GM19397 (cell line): ENCODE measurements around the gene CDC42EP4.

Experiments
- ATAC-seq: cut with Tn5 transposase; IDR thresholded peaks from one replicate; pipeline ENCODE4 v1.9.1; 2021; ENCODE audit warnings: mild to moderate bottlenecking, moderate library complexity; ENCODE audit not compliant: unreplicated experiment

The CDC42EP4 gene

GRCh38 chr17:73304438-73304837 is 7.4 kb downstream of the CDC42EP4 start:
- ATAC-seq = no peak

DNA sequence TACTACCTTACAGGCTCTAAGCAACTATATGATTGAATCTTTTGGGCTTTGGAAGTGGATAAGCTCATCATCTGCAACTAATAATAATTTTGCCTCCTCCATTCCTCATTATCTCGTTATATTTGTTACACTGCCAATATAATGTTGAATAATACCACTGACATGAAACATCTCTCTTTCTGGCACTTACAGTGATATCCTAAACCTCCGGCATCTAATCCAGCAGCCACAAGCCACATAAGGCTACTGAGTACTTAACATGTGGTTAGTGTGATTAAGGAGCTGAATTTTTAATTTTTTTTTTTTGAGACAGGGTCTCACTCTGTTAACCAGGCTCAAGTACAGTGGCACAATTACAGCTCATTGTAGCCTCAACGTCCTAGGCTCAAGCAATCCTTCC is 9.6 kb downstream of the CDC42EP4 start:
- no peak for ATAC-seq

- no peak for ATAC-seq
Observed at GRCh38 chr17:73301369-73301768, 10.4 kb downstream of the CDC42EP4 start.

- ATAC-seq = no peak
Observed at GRCh38 chr17:73300392-73300791, 11.4 kb downstream of the CDC42EP4 start.

DNA sequence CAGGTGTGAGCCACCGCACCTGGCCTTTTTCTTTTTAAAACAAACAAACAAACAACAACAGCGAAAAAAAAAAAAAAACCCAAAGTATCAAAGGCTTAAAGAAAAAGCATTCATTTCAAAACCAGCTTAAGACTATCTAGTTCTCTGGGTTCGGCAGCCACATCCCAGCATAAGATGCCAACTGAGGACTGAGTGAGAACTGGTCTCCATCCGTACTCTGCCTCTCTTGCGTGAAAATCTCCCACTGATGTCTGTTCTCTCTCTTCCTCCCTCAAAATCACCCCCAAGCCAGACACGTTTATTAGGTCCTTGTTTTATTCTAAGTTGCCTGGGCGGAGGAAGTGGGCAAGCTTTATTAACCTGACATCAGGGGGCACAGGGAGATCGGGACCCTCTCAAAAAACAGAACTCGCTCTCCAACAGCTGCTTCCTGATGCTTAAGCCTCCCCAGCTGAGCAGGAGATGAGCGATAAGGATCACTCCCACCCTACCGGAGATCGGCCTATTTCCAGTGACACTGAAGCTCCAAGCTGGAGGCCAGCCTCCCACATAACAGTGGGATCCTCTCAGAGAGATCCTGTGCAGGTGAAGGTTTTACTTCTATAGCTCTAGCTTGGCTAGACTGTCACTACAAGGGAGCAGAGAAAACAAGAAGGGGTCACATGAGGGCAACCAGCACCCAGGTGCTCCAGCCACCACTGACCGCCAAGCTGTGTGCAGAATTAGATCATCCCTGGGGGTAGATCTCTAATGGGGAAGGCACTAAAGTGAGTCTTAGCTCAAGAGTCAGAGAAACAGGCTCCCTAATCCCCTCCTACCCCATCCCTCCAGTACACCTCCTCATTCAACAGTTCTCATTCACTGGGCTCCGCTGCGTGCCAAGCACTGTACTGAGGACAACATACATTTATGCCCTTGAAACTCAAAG is 13.6 kb downstream of the CDC42EP4 start:
- no peak for ATAC-seq

DNA sequence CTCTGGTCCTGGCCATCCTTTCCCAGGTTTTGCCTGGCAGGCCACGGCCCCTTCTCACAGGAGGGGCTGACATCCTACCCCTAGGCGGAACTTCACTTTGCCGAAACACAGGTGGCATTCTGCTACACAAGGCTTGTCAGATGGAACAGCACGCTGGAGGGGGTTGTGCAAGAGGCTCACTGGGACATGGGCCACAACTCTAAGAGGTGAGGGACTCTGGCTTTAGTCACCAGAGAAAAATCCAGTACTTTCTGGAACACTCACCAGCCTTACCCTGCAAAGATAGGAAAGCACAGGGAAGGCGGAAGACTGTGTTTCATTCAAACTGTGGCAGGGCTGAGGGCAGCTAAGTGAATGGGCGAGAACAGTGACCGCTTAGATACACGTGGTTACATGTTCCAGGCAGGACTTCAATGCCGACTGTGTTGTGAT is 18.3 kb downstream of the CDC42EP4 start:
- ATAC-seq = no peak

DNA sequence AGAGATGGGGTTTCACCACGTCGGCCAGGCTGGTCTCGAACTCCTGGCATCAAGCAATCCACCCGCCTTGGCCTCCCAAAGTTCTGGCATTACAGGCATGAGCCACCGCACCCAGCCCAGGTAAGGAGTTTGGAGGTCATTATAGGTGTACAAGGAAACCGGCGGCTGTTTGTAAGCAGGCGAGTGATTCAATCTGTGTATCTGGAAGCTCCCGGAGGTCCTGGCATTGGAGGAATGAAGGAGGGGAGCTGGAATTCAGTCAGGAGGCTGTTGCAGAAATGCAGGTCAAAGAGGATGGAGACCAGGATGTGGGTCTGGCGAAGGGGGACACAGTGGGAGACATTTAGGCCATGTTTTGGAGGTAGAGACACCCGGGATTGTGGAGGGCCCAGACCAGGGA is 18.8 kb downstream of the CDC42EP4 start:
- ATAC-seq = no peak

- ATAC-seq = no peak
Observed at GRCh38 chr17:73292031-73292531, 19.7 kb downstream of the CDC42EP4 start.

- ATAC-seq = peak; percentile 82
Observed at GRCh38 chr17:73291260-73291801, 20.5 kb downstream of the CDC42EP4 start.

- ATAC-seq = peak; percentile 50
Observed at GRCh38 chr17:73290399-73291259, 21.2 kb downstream of the CDC42EP4 start.

DNA sequence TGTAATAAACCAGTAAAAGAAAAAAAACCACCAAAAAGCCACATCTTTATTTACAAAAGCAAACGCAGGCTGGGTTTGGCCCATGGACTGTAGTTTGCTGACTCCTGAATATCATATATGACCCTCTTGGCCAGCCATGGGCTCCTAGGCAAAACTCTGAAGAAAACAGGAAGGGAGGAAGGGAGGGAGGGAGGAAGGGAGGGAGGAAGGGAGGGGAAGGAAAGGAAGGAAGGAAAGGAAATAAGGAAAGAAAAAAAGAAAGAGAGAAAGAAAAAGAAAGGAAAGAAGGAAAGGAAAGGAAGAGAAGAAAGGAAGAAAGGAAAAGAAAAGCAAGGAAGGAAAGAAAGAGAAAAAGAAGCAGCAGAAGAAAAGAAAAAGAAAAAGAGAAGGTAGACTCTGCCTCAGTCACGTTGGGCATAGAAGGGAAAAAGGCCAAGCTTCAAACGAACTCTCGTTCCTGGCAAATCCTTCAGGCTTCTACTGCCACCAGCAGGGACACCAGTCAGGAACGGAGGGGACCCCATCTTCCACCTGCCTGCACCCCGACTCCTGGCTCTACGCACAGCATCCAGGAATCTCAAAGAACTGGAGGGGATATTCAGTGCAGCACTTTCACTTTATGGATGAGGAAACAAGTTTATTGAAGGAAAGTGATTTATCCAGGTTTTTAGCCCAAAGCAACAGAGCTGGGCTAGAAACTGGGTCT is 22.1 kb downstream of the CDC42EP4 start:
- no peak for ATAC-seq

DNA sequence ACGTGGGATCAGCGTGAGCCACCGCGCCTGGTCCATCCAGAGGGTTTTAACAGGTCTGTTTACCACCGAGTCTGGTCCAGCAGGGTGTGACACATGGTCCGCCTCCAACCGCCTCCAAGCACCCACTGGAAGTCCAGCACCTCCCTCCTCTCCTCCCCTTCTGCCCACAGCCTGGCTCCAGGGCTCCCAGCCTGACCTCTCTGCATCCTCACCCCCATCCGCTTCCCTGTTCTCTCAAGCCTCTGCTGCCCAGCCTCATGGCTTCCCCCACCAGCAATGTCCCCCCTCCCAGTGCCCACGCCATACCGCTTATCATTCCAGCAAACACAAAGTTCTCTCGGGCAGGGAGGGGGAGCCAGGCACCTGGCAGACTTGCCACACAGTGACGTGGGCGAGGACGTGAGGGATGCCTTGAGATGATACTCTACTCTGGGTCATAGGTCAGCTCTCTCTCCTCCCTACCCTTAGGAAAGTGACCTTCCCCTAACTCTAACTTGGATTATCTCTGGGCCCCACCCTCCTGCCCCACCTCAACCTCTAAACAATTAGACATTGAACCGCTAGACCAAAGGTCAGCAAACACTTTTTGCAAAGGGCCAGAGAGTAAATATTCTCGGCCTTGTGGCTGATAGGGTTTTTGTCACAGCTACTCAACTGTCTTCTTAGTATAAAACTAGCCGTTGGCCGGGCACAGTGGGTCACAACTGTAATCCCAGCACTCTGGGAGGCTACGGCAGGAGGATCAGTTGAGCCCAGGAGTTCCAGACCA is 23.1 kb downstream of the CDC42EP4 start:
- ATAC-seq = no peak

- ATAC-seq = no peak
Observed at GRCh38 chr17:73286863-73287296, 24.9 kb downstream of the CDC42EP4 start.

GRCh38 chr17:73285916-73286862 is 25.6 kb downstream of the CDC42EP4 start:
- ATAC-seq = no peak

DNA sequence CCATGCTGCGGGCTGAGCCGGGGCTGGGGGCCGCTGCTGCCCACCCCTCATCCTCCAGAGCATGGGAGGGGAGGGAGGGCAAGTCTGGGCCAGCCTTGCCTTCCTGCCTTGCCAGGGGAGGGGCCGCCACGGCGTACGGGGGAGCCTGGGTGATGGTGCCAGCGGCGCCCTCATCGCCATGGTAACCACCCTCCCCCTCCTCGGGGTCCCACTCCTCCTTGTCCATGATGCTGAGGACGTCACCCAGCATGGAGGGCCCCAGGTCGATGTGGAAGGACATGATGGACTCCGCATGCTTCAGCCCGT is 26.2 kb downstream of the CDC42EP4 start:
- ATAC-seq = no peak

DNA sequence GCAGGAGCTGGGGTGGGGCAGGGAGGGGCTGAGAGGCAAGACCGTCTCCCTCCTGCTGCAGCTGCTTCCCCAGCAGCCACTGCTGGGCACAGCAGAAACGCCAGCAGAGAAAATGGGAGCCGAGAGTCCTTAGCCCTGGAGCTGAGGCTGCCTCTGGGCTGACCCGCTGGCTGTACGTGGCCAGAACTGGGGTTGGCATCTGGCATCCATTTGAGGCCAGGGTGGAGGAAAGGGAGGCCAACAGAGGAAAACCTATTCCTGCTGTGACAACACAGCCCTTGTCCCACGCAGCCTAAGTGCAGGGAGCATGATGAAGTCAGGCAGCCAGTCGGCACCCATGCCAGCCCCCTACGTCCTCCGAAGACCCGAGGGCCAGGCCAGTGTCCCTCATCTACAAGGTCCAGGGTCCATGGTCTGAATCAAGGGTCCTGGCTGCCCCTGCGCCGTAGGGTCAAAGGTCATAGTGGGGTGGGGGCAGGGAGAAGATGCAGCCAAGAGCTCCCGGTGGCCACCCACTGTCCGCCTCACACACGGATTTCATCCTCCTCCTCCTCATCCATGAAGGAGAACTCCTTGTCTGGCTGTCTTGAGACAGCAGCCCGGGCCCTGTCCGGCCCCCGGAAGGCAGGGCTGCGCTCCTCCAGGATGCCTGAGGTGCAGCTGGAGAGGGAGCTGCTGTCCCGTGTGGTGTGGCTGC is 26.7 kb downstream of the CDC42EP4 start:
- no peak for ATAC-seq

GRCh38 chr17:73284354-73284753 is 27.4 kb downstream of the CDC42EP4 start:
- no peak for ATAC-seq

DNA sequence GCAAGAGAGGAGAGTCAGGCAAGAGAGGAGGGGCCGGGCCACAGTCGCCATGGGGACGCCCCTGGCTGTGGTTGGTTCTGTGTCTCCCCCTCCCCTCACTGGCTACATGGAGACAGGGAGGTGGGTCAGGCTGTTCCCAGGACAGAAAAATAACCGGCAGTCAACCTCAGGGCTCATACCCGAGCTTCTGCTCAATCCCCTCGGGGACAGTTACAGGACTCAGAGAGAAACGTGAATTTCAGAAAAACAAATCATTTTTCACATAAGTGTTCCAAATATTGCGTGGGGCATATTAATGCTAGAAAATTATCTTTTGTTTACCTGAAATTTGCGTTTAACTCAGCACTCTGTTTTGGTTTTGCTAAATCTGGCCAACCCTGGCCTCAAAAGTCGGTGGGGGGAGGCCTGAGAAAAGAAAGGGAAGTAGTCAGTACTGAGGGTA is 27.9 kb downstream of the CDC42EP4 start:
- no peak for ATAC-seq
